SKM-1 treated with dmso at 0.1 percent for 144 hours (cell line): ENCODE measurements around the gene DRP2.
"Not testable (repeated sequence)": the region's sequence is repeated elsewhere in the genome, so short reads cannot be mapped to it uniquely, and the experiment has no call there.

ENCODE experiments used
- DNase-seq: peaks from one replicate; lab custom pipeline; 2025; ENCODE audit not compliant: unreplicated experiment; lab: John Stamatoyannopoulos, UW

The DRP2 gene

GRCh38 chrX:101237041-101237440 lies 17.5 kb downstream of the DRP2 start:
- DNase-seq: no peak

- no peak for DNase-seq
Measured at GRCh38 chrX:101241531-101241930, 21.9 kb downstream of the DRP2 start.

GRCh38 chrX:101252634-101253033 lies 33.0 kb downstream of the DRP2 start:
- DNase-seq: no peak

GRCh38 chrX:101257448-101258258 lies 38.1 kb downstream of the DRP2 start:
- DNase-seq: no peak

- DNase-seq: no peak
Measured at GRCh38 chrX:101258259-101258581, 38.6 kb downstream of the DRP2 start.

- DNase-seq: no peak
Measured at GRCh38 chrX:101260435-101260834, 40.8 kb downstream of the DRP2 start.

GRCh38 chrX:101262590-101262989 lies 43.0 kb downstream of the DRP2 start:
- DNase-seq: no peak

GRCh38 chrX:101263766-101264165 lies 44.2 kb downstream of the DRP2 start:
- DNase-seq: no peak

GRCh38 chrX:101265869-101266428 lies 46.4 kb downstream of the DRP2 start:
- no peak for DNase-seq

- DNase-seq: no peak
Measured at GRCh38 chrX:101274198-101274597, 54.6 kb downstream of the DRP2 start.

- no peak for DNase-seq
Measured at GRCh38 chrX:101276238-101276637, 56.7 kb downstream of the DRP2 start.

GRCh38 chrX:101287402-101287801 lies 67.8 kb downstream of the DRP2 start:
- peak; percentile 14 for DNase-seq

GRCh38 chrX:101290957-101291603 lies 71.5 kb downstream of the DRP2 start, which contains the start of gene TAF7L:
TSS of gene TAF7L (minus strand) at chrX:101291334. CDS start at chrX:101287543, 3,791 bp downstream.
- DNase-seq: no peak

- DNase-seq: not testable (repeated sequence)
Measured at GRCh38 chrX:101295603-101296002, 76.0 kb downstream of the DRP2 start.

- DNase-seq: no peak
Measured at GRCh38 chrX:101303790-101304189, 84.2 kb downstream of the DRP2 start.
